Panc1 (cell line): Measurements from ENCODE around the gene LILRA5. TPM values are rescaled to one million over a fixed set of nuclear protein-coding genes. Genes with fewer than 3 reads are reported as not detected.

Experiments
- ATAC-seq: fragments of 200-7000 bp; cut with Tn5 transposase; 2 replicates; pipeline ENCODE4 v1.9.1; 2020; ENCODE audit warnings: mild to moderate bottlenecking, moderate library complexity
- BruUV-seq: library from RNA; stranded (reverse); fragments of 400-500 nt; replicated peaks from 2 replicates; lab custom pipeline; 2021; lab: Mats Ljungman, UMichigan
- CTCF ChIA-PET: fragments of 300-600 bp; sonication (Branson Sonifier 250); formaldehyde crosslinking; loops from one replicate; lab custom pipeline; 2022; ENCODE audit warnings: antibody characterized with exemption; lab: Charles Lee
- POLR2A ChIA-PET: fragments of 300-600 bp; sonication (Branson Sonifier 250); formaldehyde crosslinking; loops from one replicate; lab custom pipeline; 2022; ENCODE audit warnings: antibody characterized with exemption; lab: Charles Lee
- DNase-seq: peaks from one replicate; pipeline ENCODE4 v3.0.0-alpha.2; 2010; ENCODE audit warnings: low read depth, low spot score
- H3K27ac ChIP-seq: 2 replicates; pipeline ENCODE4 v1.5.1; 2011; ENCODE audit warnings: mild to moderate bottlenecking, low read length, inconsistent platforms
- H3K27me3 ChIP-seq: fragments of 200-500 bp; sonication (Bioruptor generic); 2 replicates; pipeline ENCODE4 v1.6.0; 2014; ENCODE audit warnings: low read length, inconsistent platforms; ENCODE audit not compliant: control insufficient read depth, insufficient read depth
- H3K36me3 ChIP-seq: fragments of 200-500 bp; sonication (Bioruptor generic); 2 replicates; pipeline ENCODE4 v1.5.1; 2014; ENCODE audit warnings: inconsistent platforms, mild to moderate bottlenecking, low read length, moderate library complexity; ENCODE audit not compliant: control insufficient read depth, insufficient read depth
- H3K4me1 ChIP-seq: 2 replicates; pipeline ENCODE4 v1.5.1; 2011; ENCODE audit warnings: inconsistent platforms, mild to moderate bottlenecking, low read length, moderate library complexity; ENCODE audit not compliant: control insufficient read depth, insufficient read depth
- H3K4me3 ChIP-seq, 2 experiments: 2 replicates each; pipeline ENCODE4 v1.5.1; 2011 to 2012; ENCODE audit warnings: low read depth in 2 of 2, low read length in 2 of 2, mild to moderate bottlenecking in 2 of 2, inconsistent platforms in 1 of 2, moderate library complexity in 1 of 2
- H3K9me3 ChIP-seq: fragments of 200-500 bp; sonication (Bioruptor generic); 2 replicates; pipeline ENCODE4 v1.5.1; 2014; ENCODE audit warnings: low read depth, mild to moderate bottlenecking, inconsistent platforms, low read length, moderate library complexity; ENCODE audit not compliant: control insufficient read depth, insufficient read depth
- CTCF ChIP-seq: fragments of 450-650 bp; IDR thresholded peaks from 2 replicates; pipeline ENCODE4 v1.5.1; 2017; ENCODE audit warnings: mild to moderate bottlenecking
- POLR2AphosphoS5 ChIP-seq: IDR thresholded peaks from 2 replicates; pipeline ENCODE4 v1.6.1; 2012; ENCODE audit warnings: mild to moderate bottlenecking, low read depth, low read length, moderate library complexity
- REST ChIP-seq, 2 experiments: IDR thresholded peaks; 2 replicates each; pipeline ENCODE4 v1.6.1; 2011 to 2012; ENCODE audit warnings: low read depth in 2 of 2, control low read depth in 1 of 2, low read length in 1 of 2, mild to moderate bottlenecking in 1 of 2, moderate library complexity in 1 of 2; ENCODE audit not compliant: insufficient read depth in 1 of 2
- SIN3A ChIP-seq: IDR thresholded peaks from 2 replicates; pipeline ENCODE4 v1.6.1; 2012; ENCODE audit warnings: low read depth, mild to moderate bottlenecking, low read length, moderate library complexity, borderline replicate concordance; ENCODE audit not compliant: insufficient read depth
- TCF7L2 ChIP-seq: IDR thresholded peaks from 2 replicates; pipeline ENCODE4 v1.6.1; 2011; ENCODE audit warnings: mild to moderate bottlenecking, low read depth, low read length, inconsistent platforms
- in situ Hi-C: cut with HindIII; loops from 2 replicates; pipeline ENCODE4 v1.10.0; 2016; ENCODE audit warnings: low sequenced_read_pairs, low pct_unique_long_range_greater_than_20kb
- intact Hi-C: fragments of 100-400 bp; cut with micrococcal nuclease; formaldehyde crosslinking; loops from one replicate; pipeline ENCODE4 v1.10.0; 2022; ENCODE audit not compliant: unreplicated experiment
- total RNA-seq: library from RNA; stranded (reverse); gene quantifications from one replicate; pipeline ENCODE4 v1.2.1, GENCODE V29; 2021; ENCODE audit not compliant: unreplicated experiment

The LILRA5 gene
- total RNA-seq, 1 experiment from 2014 or later, result not detected

- DNase-seq (no peak), ATAC-seq (no peak)
- Histone ChIP-seq H3K9me3 (no peaks in the 10 kb centered on the region), H3K27ac (no peak overlapping the region), H3K27me3 (peaks cover 36% of the 10 kb centered on the region), H3K36me3 (no peaks in the 10 kb centered on the region), H3K4me1 (no peaks in the 10 kb centered on the region), H3K4me3 (no peak overlapping the region)
- no peak for TF ChIP-seq TCF7L2
- no peak for TF ChIP-seq SIN3A
- no peak for TF ChIP-seq POLR2AphosphoS5
- TF ChIP-seq CTCF, result no peak
- no peak for TF ChIP-seq REST (IDR thresholded peaks at IDR 0.05; ENCODE audit: insufficient read depth in 1 of 2, low read depth in 2 of 2, low read length in 1 of 2)
- intact Hi-C loops (no loop called here), in situ Hi-C loops (no loop called here)
- ChIA-PET CTCF (no interaction called here), POLR2A (interaction anchor here (0.6 kb wide), 1 partner anchor 33 kb away, joined by 3 read pairs; no protein-coding TSS in a partner anchor)
- BruUV-seq, result no TSS peak
These were observed 44.0 kb downstream of the LILRA5 start for GRCh38 chr19:54268936-54269335.

DNA sequence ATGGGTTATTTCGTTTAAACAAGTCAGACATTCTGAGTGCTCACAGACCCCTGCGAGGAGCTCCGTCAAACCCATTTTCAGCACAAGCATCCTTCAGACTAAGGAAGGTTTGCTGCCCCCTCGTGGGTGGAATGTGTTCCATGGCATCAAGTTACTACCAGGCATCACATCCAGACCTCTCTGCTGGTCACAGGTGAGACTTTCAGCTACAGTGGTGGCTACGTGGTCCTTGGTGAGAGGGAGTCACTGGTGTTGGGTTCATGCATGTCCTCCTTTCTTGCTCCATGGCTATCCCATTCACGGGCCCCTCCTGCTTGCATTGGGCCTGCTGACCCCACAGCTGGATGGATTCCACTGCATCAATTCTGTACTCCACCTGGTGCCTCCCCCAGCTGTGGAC, 46.8 kb downstream of the LILRA5 start:
- DNase-seq (peak; percentile 47), ATAC-seq (peak; percentile 91)
- BruUV-seq, result no TSS peak
- TF ChIP-seq POLR2AphosphoS5 (no peak), CTCF (peak; percentile 90)
- no peak overlapping the region for H3K4me3 ChIP-seq
- in situ Hi-C loops, result no loop called here
- POLR2A ChIA-PET, result no interaction called here
- H3K27me3 ChIP-seq, result peaks cover 33% of the 10 kb centered on the region
- H3K4me1 ChIP-seq, result no peaks in the 10 kb centered on the region
- CTCF ChIA-PET, result interaction anchor here (0.8 to 1.5 kb wide), 5 partner anchors 9 to 74 kb away, joined by 3 to 5 read pairs (median 3); partner anchors contain the start of gene LILRB5
- intact Hi-C loops, result no loop called here
- no peak overlapping the region for H3K27ac ChIP-seq
- H3K9me3 ChIP-seq, result no peaks in the 10 kb centered on the region
- H3K36me3 ChIP-seq, result no peaks in the 10 kb centered on the region
